Liver (tissue), 9 donors: ENCODE measurements around the gene KLK2. TPM values are rescaled to one million over a fixed set of nuclear protein-coding genes. Genes with fewer than 3 reads are reported as not detected.

ENCODE experiments used
- DNase-seq: peaks from one replicate; pipeline ENCODE4 v3.0.0-alpha.2; 2017; ENCODE audit warnings: low spot score
- H3K27ac ChIP-seq, 2 donors: one replicate each; pipeline ENCODE4 v1.7.0; 2013; ENCODE audit warnings: inconsistent platforms in 2 of 2, low read length in 2 of 2, control low read depth in 1 of 2, low read depth in 1 of 2, mild to moderate bottlenecking in 1 of 2
- H3K27me3 ChIP-seq, 4 donors: one replicate each; pipeline versions ENCODE4 v1.6.1 to v1.7.0; 2013; ENCODE audit warnings: low read length in 3 of 4, inconsistent platforms in 1 of 4, mild to moderate bottlenecking in 1 of 4, moderate library complexity in 1 of 4; ENCODE audit not compliant: control insufficient read depth in 4 of 4, insufficient read depth in 4 of 4
- H3K36me3 ChIP-seq, 4 donors: one replicate each; pipeline versions ENCODE4 v1.6.1 to v1.7.0; 2013; ENCODE audit warnings: low read length in 3 of 4, mild to moderate bottlenecking in 3 of 4, low read depth in 1 of 4, moderate library complexity in 1 of 4; ENCODE audit not compliant: control insufficient read depth in 4 of 4, insufficient read depth in 3 of 4
- H3K4me1 ChIP-seq, 4 donors: one replicate each; pipeline versions ENCODE4 v1.6.1 to v1.7.0; 2013; ENCODE audit warnings: low read length in 3 of 4, mild to moderate bottlenecking in 3 of 4, moderate library complexity in 1 of 4; ENCODE audit not compliant: control insufficient read depth in 4 of 4, insufficient read depth in 4 of 4
- H3K4me3 ChIP-seq, 3 donors: one replicate each; pipeline versions ENCODE4 v1.6.1 to v1.7.0; 2013; ENCODE audit warnings: low read length in 3 of 3, control low read depth in 1 of 3, low read depth in 1 of 3, mild to moderate bottlenecking in 1 of 3
- H3K9ac ChIP-seq, 2 donors: one replicate each; pipeline ENCODE4 v1.7.0; 2013; ENCODE audit warnings: low read length in 2 of 2, mild to moderate bottlenecking in 2 of 2, moderate library complexity in 2 of 2, control low read depth in 1 of 2, low read depth in 1 of 2
- H3K9me3 ChIP-seq, 4 donors: one replicate each; pipeline versions ENCODE4 v1.6.1 to v1.7.0; 2013; ENCODE audit warnings: low read length in 3 of 4; ENCODE audit not compliant: control insufficient read depth in 4 of 4
- CTCF ChIP-seq: fragments of 150-350 bp; IDR thresholded peaks from 2 replicates; pipeline ENCODE4 v1.5.1; 2017; ENCODE audit warnings: improper control_type of control experiment, low read depth, low read length; ENCODE audit not compliant: missing input control
- EGR1 ChIP-seq, 2 donors: IDR thresholded peaks; 2 replicates each; pipeline ENCODE4 v1.6.1; 2016 to 2018; ENCODE audit warnings: antibody characterized with exemption in 2 of 2, low read depth in 2 of 2
- FOXA1 ChIP-seq: IDR thresholded peaks from 2 replicates; pipeline ENCODE4 v1.6.1; 2016; ENCODE audit warnings: antibody characterized with exemption
- FOXA2 ChIP-seq: IDR thresholded peaks from 2 replicates; pipeline ENCODE4 v1.6.1; 2016; ENCODE audit warnings: antibody characterized with exemption
- GABPA ChIP-seq, 2 donors: IDR thresholded peaks in 1 of 2; conservative IDR thresholded peaks in 1 of 2; 2 replicates each; pipeline ENCODE4 v1.6.1; 2016; ENCODE audit warnings: antibody characterized with exemption in 2 of 2, mild to moderate bottlenecking in 1 of 2, moderate library complexity in 1 of 2
- HNF4A ChIP-seq, 2 donors: conservative IDR thresholded peaks; 2 replicates each; pipeline ENCODE4 v1.6.1; 2016; ENCODE audit warnings: antibody characterized with exemption in 2 of 2, mild to moderate bottlenecking in 2 of 2
- HNF4G ChIP-seq: IDR thresholded peaks from 2 replicates; pipeline ENCODE4 v1.6.1; 2016; ENCODE audit warnings: antibody characterized with exemption
- JUND ChIP-seq, 2 donors: IDR thresholded peaks; 2 replicates each; pipeline ENCODE4 v1.6.1; 2016; ENCODE audit warnings: antibody characterized with exemption in 2 of 2
- MAX ChIP-seq: IDR thresholded peaks from 2 replicates; pipeline ENCODE4 v1.6.1; 2016; ENCODE audit warnings: antibody characterized with exemption
- RAD21 ChIP-seq, 2 donors: IDR thresholded peaks; 2 replicates each; pipeline ENCODE4 v1.6.1; 2016; ENCODE audit warnings: antibody characterized with exemption in 2 of 2, mild to moderate bottlenecking in 2 of 2
- RXRA ChIP-seq, 2 donors: IDR thresholded peaks; 2 replicates each; pipeline ENCODE4 v1.6.1; 2017 to 2018; ENCODE audit warnings: antibody characterized with exemption in 2 of 2, mild to moderate bottlenecking in 1 of 2
- SP1 ChIP-seq: IDR thresholded peaks from 2 replicates; pipeline ENCODE4 v1.6.1; 2018; ENCODE audit warnings: antibody characterized with exemption, mild to moderate bottlenecking
- TAF1 ChIP-seq: conservative IDR thresholded peaks from 2 replicates; pipeline ENCODE4 v1.6.1; 2016; ENCODE audit warnings: antibody characterized with exemption, mild to moderate bottlenecking
- YY1 ChIP-seq: IDR thresholded peaks from 2 replicates; pipeline ENCODE4 v1.6.1; 2016; ENCODE audit warnings: antibody characterized with exemption, mild to moderate bottlenecking
- WGBS: extraction: QIAGEN DNeasy Blood & Tissue Kit; methylation state at CpG from one replicate; pipeline ENCODE4 v1.1.7; 2013; 5-methylcytosine and 5-hydroxymethylcytosine counted together
- polyA plus RNA-seq, 2 donors: library from polyadenylated mRNA; stranded (reverse) in 1 of 2; unstranded in 1 of 2; fragments of 200-250 nt in 1 of 2; fragments of >200 nt in 1 of 2; fragmentation: Nextera tagmentation in 1 of 2; extraction: Ambion mirVana in 1 of 2; gene quantifications; one replicate each; pipeline versions ENCODE4 v1.2.1 to v1.2.3, GENCODE V29; 2013 to 2015
- total RNA-seq, 2 donors: library from RNA; depleted of rRNA; stranded (reverse); fragments of >200 nt; gene quantifications; one replicate each; pipeline ENCODE4 v1.2.3, GENCODE V29; 2014
- TF ChIP-seq, protein P1 (sequence below): IDR thresholded peaks from 2 replicates; pipeline ENCODE4 v1.6.1; 2016; ENCODE audit warnings: antibody characterized with exemption, mild to moderate bottlenecking
- TF ChIP-seq, protein P2 (sequence below): IDR thresholded peaks from 2 replicates; pipeline ENCODE4 v1.6.1; 2016; ENCODE audit warnings: antibody characterized with exemption
- TF ChIP-seq, protein P3 (sequence below): IDR thresholded peaks from 2 replicates; pipeline ENCODE4 v1.6.1; 2016; ENCODE audit warnings: antibody characterized with exemption
- donor health status: healthy.
- donor health status: healthy.
- donor health status: healthy.
- donor health status: healthy.
- donor health status: healthy.

The KLK2 gene
- total and polyA plus RNA-seq, 4 donors, result not detected

DNA sequence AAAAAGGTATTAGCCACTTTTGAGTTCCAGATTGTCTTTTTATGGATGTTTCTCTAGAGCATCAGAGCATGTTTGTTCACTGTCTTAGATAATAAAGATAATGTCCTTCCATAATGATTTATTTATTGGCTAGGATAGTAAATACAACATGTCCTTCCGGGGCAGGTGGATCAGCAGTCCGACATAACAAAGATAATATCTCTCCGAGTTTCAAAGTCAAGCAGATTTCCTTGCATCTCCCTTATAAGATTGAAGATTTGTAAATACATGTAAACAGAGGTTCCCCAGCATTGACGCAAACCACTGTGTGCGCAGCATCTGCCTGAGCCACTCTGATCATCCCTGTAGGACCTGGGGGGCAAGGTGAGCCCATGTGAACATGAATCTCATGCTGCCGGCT lies 31.1 kb upstream of the KLK2 start:
- Histone ChIP-seq H3K27me3 (no peaks in the 10 kb centered on the region), H3K9me3 (peaks cover 0 to 12% (median 2%) of the 10 kb centered on the region in 4 donors), H3K27ac (no peak overlapping the region), H3K4me1 (no peaks in the 10 kb centered on the region), H3K9ac (no peak overlapping the region), H3K4me3 (no peak overlapping the region), H3K36me3 (no peaks in the 10 kb centered on the region)
- WGBS, result 77% methylated on average over 6 of the region's 6 CpGs
- no peak for TF ChIP-seq RXRA (IDR thresholded peaks at IDR 0.05)
- no peak for TF ChIP-seq HNF4G
- no peak for TF ChIP-seq MAX
- no peak for DNase-seq

DNA sequence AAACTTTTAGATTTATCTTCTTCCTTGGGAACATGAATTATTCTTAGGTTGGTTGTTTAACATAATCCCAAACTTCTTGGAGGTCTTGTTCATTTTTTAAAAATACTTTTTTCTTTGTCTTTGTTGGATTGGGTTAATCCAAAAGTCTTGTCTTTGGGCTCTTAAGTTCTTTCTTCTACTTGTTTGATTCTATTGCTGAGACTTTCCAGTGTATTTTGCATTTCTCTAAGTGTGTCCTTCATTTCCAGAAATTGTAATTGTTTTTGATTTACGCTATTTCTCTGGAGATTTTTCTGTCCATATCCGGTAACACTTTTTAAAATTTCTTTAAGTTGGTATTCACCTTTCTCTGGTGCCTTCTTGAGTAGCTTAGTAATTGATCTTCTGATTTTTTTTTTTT lies 30.0 kb upstream of the KLK2 start:
- peaks cover 0 to 12% (median 2%) of the 10 kb centered on the region in 4 donors for H3K9me3 ChIP-seq
- 93% methylated on average over 2 of the region's 2 CpGs for WGBS
- H3K27me3 ChIP-seq, result no peaks in the 10 kb centered on the region

DNA sequence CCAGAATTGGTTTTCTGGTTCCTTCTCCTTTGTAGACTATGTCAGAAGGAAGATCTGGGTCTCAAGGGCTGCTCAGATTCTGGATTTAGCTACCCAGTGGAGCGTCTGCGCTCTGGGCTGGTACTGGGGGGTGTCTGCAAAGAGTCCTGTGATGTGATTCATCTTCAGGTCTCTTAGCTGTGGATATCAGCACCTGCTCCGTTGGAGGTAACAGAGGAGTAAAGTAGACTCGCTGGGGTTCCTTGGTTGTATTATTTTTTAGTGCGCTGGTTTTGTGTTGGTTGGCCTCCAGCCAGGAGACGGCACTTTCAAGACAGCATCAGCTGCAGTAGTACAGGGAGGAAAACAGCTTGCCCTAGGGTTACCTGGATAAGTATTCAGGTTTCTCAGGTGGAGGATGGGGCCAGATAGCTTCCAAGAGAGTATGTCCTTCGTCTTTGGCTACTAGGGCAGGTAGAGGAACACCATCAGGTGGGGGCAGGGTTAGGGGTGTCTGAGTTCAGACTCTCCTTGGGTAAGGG lies 29.5 kb upstream of the KLK2 start:
- TF ChIP-seq, protein P1, sequence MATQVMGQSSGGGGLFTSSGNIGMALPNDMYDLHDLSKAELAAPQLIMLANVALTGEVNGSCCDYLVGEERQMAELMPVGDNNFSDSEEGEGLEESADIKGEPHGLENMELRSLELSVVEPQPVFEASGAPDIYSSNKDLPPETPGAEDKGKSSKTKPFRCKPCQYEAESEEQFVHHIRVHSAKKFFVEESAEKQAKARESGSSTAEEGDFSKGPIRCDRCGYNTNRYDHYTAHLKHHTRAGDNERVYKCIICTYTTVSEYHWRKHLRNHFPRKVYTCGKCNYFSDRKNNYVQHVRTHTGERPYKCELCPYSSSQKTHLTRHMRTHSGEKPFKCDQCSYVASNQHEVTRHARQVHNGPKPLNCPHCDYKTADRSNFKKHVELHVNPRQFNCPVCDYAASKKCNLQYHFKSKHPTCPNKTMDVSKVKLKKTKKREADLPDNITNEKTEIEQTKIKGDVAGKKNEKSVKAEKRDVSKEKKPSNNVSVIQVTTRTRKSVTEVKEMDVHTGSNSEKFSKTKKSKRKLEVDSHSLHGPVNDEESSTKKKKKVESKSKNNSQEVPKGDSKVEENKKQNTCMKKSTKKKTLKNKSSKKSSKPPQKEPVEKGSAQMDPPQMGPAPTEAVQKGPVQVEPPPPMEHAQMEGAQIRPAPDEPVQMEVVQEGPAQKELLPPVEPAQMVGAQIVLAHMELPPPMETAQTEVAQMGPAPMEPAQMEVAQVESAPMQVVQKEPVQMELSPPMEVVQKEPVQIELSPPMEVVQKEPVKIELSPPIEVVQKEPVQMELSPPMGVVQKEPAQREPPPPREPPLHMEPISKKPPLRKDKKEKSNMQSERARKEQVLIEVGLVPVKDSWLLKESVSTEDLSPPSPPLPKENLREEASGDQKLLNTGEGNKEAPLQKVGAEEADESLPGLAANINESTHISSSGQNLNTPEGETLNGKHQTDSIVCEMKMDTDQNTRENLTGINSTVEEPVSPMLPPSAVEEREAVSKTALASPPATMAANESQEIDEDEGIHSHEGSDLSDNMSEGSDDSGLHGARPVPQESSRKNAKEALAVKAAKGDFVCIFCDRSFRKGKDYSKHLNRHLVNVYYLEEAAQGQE, result no peak
- TF ChIP-seq SP1 (no peak), GABPA (IDR thresholded peaks at IDR 0.05 in 1 of 2, conservative IDR thresholded peaks at IDR 0.05 in 1 of 2) (no peak), RXRA (IDR thresholded peaks at IDR 0.05) (no peak), RAD21 (IDR thresholded peaks at IDR 0.05) (no peak), MAX (no peak), FOXA1 (no peak), YY1 (no peak), FOXA2 (no peak), HNF4G (no peak), EGR1 (IDR thresholded peaks at IDR 0.05; ENCODE audit: low read depth in 2 of 2) (no peak), HNF4A (conservative IDR thresholded peaks at IDR 0.05) (no peak), CTCF (no peak), JUND (IDR thresholded peaks at IDR 0.05) (no peak)
- TF ChIP-seq, protein P2, sequence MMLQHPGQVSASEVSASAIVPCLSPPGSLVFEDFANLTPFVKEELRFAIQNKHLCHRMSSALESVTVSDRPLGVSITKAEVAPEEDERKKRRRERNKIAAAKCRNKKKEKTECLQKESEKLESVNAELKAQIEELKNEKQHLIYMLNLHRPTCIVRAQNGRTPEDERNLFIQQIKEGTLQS, result no peak
- TF ChIP-seq, protein P3, sequence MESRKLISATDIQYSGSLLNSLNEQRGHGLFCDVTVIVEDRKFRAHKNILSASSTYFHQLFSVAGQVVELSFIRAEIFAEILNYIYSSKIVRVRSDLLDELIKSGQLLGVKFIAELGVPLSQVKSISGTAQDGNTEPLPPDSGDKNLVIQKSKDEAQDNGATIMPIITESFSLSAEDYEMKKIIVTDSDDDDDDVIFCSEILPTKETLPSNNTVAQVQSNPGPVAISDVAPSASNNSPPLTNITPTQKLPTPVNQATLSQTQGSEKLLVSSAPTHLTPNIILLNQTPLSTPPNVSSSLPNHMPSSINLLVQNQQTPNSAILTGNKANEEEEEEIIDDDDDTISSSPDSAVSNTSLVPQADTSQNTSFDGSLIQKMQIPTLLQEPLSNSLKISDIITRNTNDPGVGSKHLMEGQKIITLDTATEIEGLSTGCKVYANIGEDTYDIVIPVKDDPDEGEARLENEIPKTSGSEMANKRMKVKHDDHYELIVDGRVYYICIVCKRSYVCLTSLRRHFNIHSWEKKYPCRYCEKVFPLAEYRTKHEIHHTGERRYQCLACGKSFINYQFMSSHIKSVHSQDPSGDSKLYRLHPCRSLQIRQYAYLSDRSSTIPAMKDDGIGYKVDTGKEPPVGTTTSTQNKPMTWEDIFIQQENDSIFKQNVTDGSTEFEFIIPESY, result no peak
- no peaks in the 10 kb centered on the region for H3K4me1 ChIP-seq
- no peak overlapping the region for H3K27ac ChIP-seq
- no peak overlapping the region for H3K9ac ChIP-seq
- WGBS, result 67% methylated on average over 7 of the region's 7 CpGs
- no peaks in the 10 kb centered on the region for H3K27me3 ChIP-seq
- no peak overlapping the region for H3K4me3 ChIP-seq
- DNase-seq, result no peak
- H3K36me3 ChIP-seq, result no peaks in the 10 kb centered on the region
- H3K9me3 ChIP-seq, result peaks cover 0 to 12% (median 2%) of the 10 kb centered on the region in 4 donors

More for the DNA sequence above, 30.0 kb upstream of the KLK2 start:
- no peak for DNase-seq
- Histone ChIP-seq H3K4me3 (no peak overlapping the region), H3K4me1 (no peaks in the 10 kb centered on the region), H3K36me3 (no peaks in the 10 kb centered on the region), H3K27ac (no peak overlapping the region), H3K9ac (no peak overlapping the region)
- TF ChIP-seq HNF4A (conservative IDR thresholded peaks at IDR 0.05), result no peak
- no peak for TF ChIP-seq HNF4G
- TF ChIP-seq FOXA1, result no peak
- no peak for TF ChIP-seq TAF1
